Middle frontal gyrus (tissue), 1 donor: ENCODE data around the gene MPRIP.
"Not testable (repeated sequence)": the region's sequence is repeated elsewhere in the genome, so short reads cannot be mapped to it uniquely, and the experiment has no call there.

Source experiments
- DNase-seq: peaks from one replicate; pipeline ENCODE4 v3.0.0-alpha.2; 2015; ENCODE audit warnings: low spot score; ENCODE audit errors: extremely low spot score

MPRIP gene

GRCh38 chr17:17011043-17011907 lies 31.0 kb upstream of the MPRIP start:
- not testable (repeated sequence) for DNase-seq

GRCh38 chr17:17013828-17014747 lies 28.2 kb upstream of the MPRIP start:
- not testable (repeated sequence) for DNase-seq

- not testable (repeated sequence) for DNase-seq
These were observed 27.5 kb upstream of the MPRIP start for GRCh38 chr17:17014748-17015124.

DNA sequence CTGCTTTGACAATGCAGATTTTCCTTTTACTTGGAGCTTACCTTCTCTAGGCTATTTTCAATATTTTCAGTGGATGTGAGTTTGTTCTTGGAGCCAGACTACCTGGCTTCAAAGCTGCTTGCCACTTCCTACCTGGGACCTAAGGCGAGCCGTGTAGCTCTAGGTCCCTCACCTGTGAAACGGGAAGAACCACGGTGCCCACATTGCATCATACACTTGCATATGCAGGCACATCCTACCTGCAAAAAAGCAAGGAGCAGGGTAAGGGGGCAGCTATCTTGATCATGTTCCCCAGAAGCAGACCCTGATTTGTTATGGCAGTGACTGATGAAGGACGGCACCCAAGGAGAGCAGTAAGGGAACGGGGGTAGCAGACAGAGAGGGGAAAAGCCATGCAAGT lies 27.0 kb upstream of the MPRIP start:
- no peak for DNase-seq

DNA sequence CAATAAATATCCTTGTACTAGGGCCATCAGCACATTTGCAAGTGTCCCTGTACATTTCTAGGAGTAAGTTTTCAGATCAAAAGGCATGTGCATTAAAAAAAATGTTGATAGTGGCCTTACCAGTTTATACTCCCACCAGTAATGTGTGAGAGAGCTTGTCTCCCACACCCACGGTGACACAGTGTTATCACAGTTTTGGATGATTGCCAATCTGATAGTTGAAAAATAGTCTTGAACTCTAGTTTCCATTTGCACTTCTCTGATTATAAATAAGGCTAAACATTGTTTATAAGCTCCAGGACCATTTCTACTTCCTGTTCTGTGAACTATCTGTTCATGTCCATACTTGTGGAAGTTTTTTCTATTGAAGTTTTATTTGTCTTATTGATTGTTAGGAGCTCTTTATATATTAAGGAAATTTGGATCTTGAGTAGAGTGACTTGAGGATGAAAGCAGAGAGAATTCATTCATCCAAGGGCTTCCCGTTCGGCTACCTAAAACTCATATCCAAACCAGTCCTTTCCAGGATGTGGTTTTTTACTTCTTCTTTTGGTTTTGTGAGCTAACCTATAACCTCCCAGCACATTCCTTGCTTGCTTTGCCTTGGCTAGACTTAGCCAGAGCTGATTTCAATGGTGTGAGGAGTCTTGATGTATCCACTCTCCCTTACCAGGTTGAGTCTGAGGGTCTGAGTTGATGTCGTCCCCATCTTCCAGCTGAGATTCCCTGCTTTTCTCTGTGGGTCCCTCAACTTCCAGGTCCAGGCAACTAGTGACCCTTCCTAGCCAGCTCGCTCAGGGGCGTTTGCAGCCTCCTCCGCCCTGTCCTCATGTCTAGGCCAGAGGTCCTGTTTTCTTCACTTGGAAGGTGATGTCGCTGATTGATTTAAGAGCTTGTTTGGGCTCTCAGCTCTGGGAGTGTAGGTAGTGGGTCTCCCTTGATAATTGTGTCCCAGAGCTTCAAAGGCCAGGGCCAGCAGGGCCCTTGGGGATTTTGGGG lies 25.8 kb upstream of the MPRIP start:
- not testable (repeated sequence) for DNase-seq

DNA sequence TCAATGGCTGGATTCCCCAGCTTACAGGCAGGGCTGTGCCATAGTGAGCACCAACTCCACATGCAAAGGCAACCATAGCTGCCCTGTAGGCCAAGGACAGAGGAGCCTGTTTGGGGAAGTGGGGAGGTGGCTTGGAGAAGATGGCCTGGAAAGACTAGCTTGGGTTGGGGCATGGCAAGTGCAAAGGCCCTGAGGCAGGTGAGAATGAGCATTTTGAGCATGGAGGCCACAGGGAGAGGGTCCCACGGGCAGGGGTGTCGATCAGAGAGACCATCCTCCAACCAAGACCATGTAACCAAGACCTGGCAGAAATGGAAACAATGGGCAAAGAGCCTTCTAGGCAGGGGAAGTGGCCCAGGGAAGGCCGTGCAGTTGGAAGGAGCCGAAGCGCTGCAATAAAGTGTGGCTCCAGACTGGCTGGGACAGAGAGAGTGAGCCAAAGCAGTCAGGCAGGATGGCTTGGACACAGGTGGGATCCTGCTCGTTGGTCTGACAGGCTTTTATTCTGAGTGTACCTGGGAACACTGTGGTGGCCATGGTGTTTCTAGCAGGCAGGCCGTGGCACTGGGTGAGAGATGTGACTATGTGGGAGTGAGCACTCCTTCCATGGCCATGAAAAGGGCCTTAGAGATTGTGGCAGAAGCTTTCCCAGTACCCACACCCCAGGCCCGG lies 24.8 kb upstream of the MPRIP start:
- DNase-seq = no peak

DNA sequence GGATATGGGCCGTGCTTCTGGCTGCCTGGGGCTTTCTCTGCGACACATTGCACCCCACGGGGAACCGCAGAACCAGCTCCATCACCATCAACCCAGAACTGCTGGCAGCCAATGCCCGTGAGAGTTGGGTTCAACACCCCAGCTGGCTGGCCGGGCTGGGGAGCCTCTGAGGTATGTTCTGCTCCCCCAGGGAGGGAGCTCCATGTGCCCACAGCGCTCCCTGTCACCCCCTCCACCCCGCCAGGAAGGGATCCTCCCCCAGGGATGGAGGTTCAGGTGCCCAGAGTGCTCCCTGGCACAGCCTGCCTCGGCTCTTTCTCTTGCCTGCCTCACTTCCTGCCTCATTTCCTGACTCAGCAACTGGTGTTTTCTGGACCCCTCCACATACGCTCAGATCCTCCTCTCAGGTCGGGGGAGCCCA lies 24.2 kb upstream of the MPRIP start:
- no peak for DNase-seq

DNA sequence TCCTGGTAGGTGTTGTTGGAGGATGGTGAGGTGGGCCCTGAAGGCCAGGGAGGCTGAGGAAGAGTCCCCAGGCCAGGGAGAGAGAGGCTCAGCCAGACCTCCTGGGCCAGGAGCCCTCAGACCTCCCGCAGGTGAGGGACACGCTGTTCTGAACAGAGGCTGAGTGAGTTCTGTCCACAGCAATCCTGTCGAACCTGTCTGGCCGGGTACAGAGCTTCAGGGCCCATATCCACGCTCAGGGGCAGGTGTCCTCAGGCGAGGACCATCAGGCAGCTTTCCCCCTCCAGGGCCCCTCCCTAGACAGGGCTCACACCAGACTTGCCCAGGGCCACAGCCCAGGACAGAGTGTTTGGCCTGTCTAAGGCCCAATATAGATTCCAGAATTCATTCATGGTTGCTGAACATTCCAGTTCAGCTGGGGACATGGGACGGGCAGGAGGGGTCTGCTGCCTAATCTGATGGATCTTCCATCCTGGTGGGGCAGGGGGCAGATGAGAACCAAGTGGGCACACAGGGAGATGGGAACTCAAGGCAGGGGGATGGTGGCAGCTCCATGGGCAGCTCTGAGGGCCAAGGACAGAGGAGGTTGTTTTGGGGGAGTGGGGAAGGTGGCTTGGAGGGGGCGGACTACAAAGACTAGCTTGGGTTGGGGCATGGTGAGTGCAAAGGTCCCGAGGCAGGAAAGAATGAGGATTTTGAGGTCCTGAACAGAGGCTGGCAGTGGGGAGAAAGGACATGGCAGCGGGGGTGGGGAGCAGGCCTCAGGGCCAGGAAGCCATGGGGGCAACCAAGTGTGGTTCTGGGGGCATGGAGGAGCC lies 23.4 kb upstream of the MPRIP start:
- no peak for DNase-seq

DNA sequence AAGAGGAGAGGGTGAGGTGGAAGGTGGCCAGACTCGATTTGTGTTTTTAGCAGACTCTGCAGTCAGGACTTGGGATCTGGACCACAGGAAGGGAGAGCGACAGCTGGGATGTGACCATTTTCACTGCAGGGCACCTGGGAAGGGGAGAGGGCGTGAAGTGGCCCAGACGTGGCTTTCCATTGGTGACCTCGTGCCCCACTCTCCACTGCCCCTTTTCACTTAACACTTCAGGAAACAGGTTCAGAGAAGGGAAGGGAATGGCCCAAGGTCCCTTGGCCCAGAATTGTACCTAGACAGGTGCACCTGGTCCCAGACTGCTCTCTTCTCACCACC lies 22.9 kb upstream of the MPRIP start:
- no peak for DNase-seq

- no peak for DNase-seq
These were observed 22.3 kb upstream of the MPRIP start for GRCh38 chr17:17019891-17020456.

DNA sequence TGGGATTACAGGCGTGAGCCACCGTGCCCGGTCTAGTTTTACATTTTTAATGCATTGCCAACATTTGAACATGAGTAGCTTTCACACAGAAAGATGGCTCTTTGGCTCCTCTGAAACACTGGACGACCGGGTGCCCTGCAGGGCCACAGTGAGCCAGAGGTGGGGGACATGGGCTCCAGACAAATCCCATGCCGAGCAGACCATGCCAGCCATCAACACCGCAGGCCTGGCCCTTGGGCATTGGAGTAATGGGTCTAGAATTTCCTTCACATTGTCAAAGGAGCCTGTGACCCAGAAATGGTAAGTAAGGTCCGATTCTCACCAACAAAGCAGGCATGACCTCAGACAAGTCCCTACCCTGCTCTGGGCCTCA lies 21.4 kb upstream of the MPRIP start:
- DNase-seq = no peak

- peak; percentile 20 for DNase-seq
These were observed 20.9 kb upstream of the MPRIP start for GRCh38 chr17:17021194-17021863.

GRCh38 chr17:17022011-17022410 lies 20.2 kb upstream of the MPRIP start:
- DNase-seq = no peak

DNA sequence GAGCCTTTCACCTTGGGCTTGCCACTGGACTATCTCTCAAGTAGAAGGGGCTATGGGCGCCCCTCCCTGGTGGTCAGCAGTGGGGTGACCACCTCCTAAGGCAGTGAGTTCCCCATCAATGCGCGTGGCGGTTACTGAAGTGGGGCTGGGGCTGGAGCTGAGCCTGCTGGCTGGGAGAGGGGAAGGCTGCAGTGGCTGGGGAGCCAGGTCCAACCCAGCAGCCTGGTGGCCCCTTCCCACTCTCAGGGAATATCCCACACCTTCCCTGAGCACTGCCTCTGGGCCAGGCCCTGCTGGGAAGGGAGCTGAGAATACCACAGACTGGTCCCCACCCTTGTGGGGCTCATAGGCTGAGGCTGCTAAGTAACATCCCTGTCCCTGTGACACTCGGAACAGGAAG lies 19.8 kb upstream of the MPRIP start:
- no peak for DNase-seq

- DNase-seq = no peak
These were observed 17.4 kb upstream of the MPRIP start for GRCh38 chr17:17024778-17025300.

GRCh38 chr17:17025621-17026020 lies 16.6 kb upstream of the MPRIP start:
- DNase-seq = no peak

DNA sequence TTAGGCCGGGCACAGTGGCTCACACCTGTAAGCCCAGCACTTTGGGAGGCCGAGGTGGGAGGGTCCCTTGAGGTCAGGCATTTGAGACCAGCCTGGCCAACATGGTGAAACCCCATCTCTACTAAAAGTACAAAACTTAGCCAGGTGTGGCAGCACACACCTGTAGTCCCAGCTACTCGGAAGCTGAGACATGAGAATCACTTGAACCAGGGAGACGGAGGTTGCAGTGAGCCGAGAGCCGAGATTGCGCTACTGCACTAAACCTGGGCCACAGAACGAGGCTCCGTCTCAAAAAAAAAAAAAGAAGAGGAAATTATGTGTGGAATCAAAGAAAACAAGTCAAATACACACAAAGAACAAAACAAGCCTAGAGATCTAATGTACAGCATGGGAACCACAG lies 16.1 kb upstream of the MPRIP start:
- DNase-seq = no peak

DNA sequence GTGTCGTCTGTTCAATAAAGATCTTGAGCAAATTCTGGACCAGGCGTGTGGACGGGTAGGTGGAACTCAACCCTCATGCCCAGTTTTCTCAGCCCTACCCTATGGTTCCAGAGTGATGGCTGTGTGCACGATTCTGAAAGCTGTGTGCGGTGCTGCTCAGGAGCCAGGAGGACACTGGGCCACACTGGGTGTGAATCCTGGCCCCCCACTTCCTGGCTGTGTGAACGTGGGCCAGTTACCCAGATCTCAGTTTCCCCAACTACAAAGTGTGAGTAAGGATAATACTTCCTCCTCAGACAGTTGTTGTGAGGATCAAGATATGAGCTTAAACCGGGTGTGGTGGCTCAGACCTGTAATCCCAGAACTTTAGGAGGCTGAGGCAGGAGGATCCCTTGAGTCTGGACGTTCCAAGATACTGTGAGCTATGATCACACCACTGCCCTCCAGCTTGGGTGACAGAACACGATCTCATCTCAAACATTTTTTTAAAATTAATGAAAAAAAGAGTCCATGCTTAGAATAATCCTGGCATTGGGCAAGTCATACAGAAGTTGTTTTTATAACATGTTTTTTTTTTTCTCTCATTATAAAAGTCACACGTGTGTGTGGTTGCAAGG lies 14.7 kb upstream of the MPRIP start:
- DNase-seq = no peak
